IPS-20b (cell line): ENCODE results near the gene IGF2BP2.

Experiments used
- H3K27ac ChIP-seq: one replicate; pipeline ENCODE4 v1.5.1; 2013; ENCODE audit warnings: low read length
- H3K27me3 ChIP-seq: 2 replicates; pipeline ENCODE4 v1.6.1; 2013; ENCODE audit warnings: mild to moderate bottlenecking, low read length, inconsistent platforms; ENCODE audit not compliant: insufficient read depth
- H3K36me3 ChIP-seq: 2 replicates; pipeline ENCODE4 v1.6.1; 2013; ENCODE audit warnings: low read depth, mild to moderate bottlenecking, inconsistent platforms, low read length, moderate library complexity; ENCODE audit not compliant: insufficient read depth
- H3K4me1 ChIP-seq: 2 replicates; pipeline ENCODE4 v1.6.1; 2013; ENCODE audit warnings: mild to moderate bottlenecking, control low read depth, inconsistent platforms, low read length, moderate library complexity; ENCODE audit not compliant: insufficient read depth
- H3K4me3 ChIP-seq: 2 replicates; pipeline ENCODE4 v1.5.1; 2013; ENCODE audit warnings: mild to moderate bottlenecking, low read length, inconsistent platforms
- H3K9ac ChIP-seq: 2 replicates; pipeline ENCODE4 v1.6.1; 2013; ENCODE audit warnings: low read depth, mild to moderate bottlenecking, inconsistent platforms, low read length, moderate library complexity
- H3K9me3 ChIP-seq: 2 replicates; pipeline ENCODE4 v1.6.1; 2013; ENCODE audit warnings: mild to moderate bottlenecking, low read depth, low read length, inconsistent platforms; ENCODE audit not compliant: insufficient read depth

Gene IGF2BP2

DNA sequence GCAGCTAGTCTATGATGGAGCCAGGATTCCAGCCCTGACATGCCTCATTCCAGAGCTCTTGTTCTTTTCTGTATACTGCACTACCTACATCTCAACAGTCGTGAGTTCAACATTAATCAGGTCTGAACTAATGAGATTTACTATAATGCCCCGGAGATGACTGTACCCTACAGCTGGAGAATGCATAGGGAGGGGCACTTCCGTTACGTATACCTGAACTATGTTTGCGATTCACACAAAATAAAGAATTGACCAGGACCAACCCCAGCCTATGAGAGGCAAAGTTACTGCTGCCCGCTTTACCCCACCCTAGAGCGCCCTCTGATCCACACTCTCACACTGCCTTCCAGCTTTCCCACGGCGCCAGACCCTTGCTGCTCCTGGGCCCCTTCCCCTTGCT is 97.0 kb downstream of the IGF2BP2 start:
- H3K36me3 ChIP-seq = no peaks in the 10 kb centered on the region
- no peaks in the 10 kb centered on the region for H3K9me3 ChIP-seq
- no peak overlapping the region for H3K27ac ChIP-seq
- no peak overlapping the region for H3K9ac ChIP-seq
- H3K27me3 ChIP-seq = no peaks in the 10 kb centered on the region
- H3K4me1 ChIP-seq = peaks cover 53% of the 10 kb centered on the region
- no peak overlapping the region for H3K4me3 ChIP-seq

DNA sequence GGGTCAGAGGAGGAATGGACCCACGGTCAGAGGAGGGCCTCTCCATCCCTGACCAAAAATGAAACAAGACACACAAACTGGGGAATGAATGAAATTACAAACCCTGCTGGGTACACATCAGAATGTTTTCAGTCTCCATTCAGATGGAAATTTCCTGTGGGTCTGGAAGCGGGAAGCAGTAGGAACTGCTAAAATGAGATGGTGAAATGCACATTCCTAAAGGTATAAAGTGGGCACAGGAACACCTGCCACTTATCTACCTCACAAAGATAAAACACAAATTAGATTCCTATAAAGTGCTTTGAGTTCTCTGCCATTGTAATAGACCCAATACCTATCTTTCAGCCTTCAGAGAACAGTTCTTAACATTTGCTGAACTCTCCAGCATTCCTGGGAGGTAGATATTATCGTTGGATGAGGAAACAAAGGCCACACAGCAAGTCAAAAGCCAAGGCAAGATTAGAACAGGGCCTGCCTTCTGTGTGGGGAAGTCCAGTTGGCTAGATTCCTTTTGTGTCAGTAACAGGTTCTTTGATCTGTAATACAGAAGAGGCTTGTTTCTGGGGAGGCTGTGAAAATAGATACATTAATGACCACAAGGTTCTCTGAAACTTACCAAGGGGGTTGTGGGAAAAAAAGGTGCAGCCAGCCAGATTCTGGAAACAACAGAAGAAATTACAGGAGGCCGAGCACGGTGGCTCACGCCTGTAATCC is 98.4 kb downstream of the IGF2BP2 start:
- Histone ChIP-seq H3K4me3 (peak overlapping the region; percentile 17; the same call in 1 of the 2 replicates), H3K4me1 (peaks cover 49% of the 10 kb centered on the region), H3K27me3 (no peaks in the 10 kb centered on the region), H3K27ac (no peak overlapping the region), H3K9ac (0 out of 2 replicates have a peak overlapping the region, but pooled peaks have one; percentile 17), H3K36me3 (no peaks in the 10 kb centered on the region), H3K9me3 (no peaks in the 10 kb centered on the region)

DNA sequence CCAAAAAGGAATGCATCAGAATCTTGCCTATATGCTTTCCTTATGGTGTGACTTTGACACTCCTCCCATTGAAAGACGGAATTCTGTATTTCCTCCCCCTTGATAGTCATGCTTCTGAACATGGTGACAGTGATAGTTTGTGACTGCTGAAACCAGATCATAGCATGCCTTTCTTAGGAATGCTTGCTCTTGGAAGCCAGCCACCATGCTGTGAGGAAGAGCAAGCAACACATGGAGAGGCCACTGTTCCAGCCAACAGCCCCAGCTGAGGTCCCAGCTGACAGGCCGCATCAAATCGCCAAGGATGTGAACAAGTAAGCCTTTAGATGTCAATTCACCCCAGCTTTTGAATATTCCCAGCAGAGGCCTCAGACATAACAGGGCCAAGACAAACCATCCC is 100.1 kb downstream of the IGF2BP2 start:
- H3K9me3 ChIP-seq = no peaks in the 10 kb centered on the region
- H3K27ac ChIP-seq = no peak overlapping the region
- peaks cover 50% of the 10 kb centered on the region for H3K4me1 ChIP-seq
- no peak overlapping the region for H3K9ac ChIP-seq
- H3K36me3 ChIP-seq = 0 out of 2 replicates have a peak, but pooled peaks cover 4% of the 10 kb centered on the region
- no peak overlapping the region for H3K4me3 ChIP-seq
- no peaks in the 10 kb centered on the region for H3K27me3 ChIP-seq

DNA sequence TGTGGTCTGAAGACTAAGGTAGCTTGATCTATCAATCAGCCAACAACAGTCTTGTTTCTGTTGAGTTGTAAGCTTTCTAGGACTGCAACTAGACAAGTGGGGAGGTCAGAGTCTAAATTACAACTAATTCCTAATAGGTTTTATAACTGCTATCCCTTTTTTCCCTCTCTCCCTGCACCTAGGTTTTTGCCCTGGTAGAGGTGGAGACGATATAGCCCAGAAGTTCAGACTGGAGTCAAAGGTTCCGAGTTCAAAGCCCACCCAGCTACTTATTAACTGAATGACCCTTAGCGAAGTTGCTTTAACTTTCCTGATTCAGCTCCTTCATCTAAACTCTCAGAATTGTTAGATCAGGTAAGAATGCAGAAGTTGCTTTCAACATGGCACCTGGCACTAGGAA is 100.6 kb downstream of the IGF2BP2 start:
- no peak overlapping the region for H3K27ac ChIP-seq
- 0 out of 2 replicates have a peak, but pooled peaks cover 4% of the 10 kb centered on the region for H3K36me3 ChIP-seq
- H3K9ac ChIP-seq = no peak overlapping the region
- H3K4me3 ChIP-seq = no peak overlapping the region
- no peaks in the 10 kb centered on the region for H3K9me3 ChIP-seq
- peaks cover 53% of the 10 kb centered on the region for H3K4me1 ChIP-seq
- H3K27me3 ChIP-seq = no peaks in the 10 kb centered on the region

DNA sequence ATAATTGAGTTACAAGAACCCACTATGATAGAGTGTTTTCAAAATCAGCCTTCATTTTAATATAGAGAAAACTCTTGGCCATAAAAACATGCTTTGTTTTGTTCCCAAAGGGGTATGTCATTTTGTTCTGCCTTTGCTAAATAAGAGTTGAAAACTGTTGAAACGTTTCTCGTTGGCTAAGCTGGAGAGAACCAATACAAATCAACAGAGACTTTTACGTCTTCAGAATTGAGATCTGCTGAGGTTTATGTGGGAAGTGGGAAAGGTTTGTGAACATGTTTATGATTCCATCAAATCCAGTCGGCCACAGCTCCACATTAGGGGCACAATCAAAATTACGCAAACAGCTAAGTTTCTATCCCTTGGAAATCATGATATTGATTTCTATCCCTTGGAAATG is 102.0 kb downstream of the IGF2BP2 start:
- Histone ChIP-seq H3K36me3 (0 out of 2 replicates have a peak, but pooled peaks cover 4% of the 10 kb centered on the region), H3K9ac (no peak overlapping the region), H3K4me3 (no peak overlapping the region), H3K27ac (peak overlapping the region; percentile 1), H3K4me1 (peaks cover 48% of the 10 kb centered on the region), H3K9me3 (no peaks in the 10 kb centered on the region), H3K27me3 (no peaks in the 10 kb centered on the region)

DNA sequence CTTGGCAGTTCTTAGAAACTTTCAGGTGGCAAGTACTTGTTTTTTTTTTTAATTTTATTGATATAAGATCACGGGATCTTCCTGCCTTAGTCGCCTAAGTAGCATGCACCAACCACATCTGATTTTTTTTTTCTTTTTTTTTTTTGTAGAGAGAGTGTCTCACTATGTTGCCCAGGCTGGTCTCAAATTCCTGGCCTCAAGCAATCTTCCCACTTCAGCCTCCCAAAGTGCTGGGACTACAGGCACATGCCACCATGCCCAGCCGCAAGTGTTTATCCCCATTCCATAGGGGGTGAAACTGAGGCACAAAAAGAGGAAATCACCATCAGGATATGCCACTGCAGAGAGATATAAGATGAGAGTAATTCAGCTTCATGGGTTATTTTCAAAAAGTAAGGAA is 102.9 kb downstream of the IGF2BP2 start:
- no peaks in the 10 kb centered on the region for H3K9me3 ChIP-seq
- H3K4me3 ChIP-seq = no peak overlapping the region
- no peak overlapping the region for H3K9ac ChIP-seq
- H3K4me1 ChIP-seq = peaks cover 48% of the 10 kb centered on the region
- 0 out of 2 replicates have a peak, but pooled peaks cover 4% of the 10 kb centered on the region for H3K36me3 ChIP-seq
- H3K27ac ChIP-seq = no peak overlapping the region
- no peaks in the 10 kb centered on the region for H3K27me3 ChIP-seq

DNA sequence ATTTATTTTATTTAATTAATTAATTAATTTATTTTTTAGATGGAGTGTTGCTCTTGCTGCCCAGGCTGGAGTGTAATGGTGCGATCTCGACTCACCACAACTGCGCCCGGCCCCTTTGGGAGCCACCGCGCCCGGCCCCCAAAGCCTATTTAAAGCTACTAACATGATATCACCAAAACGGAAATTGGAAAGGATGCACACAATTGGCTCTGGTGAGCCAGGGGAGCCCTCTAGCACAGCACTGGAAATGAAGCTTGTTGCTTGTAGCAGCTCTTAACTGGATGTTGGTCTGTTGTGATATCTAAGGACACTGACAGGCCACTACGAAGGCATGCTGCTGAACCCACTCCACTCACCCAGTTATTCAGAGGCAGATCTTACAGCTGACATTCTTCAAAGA is 104.5 kb downstream of the IGF2BP2 start:
- Histone ChIP-seq H3K36me3 (0 out of 2 replicates have a peak, but pooled peaks cover 4% of the 10 kb centered on the region), H3K27ac (no peak overlapping the region), H3K27me3 (no peaks in the 10 kb centered on the region), H3K9ac (no peak overlapping the region), H3K9me3 (no peaks in the 10 kb centered on the region), H3K4me3 (no peak overlapping the region), H3K4me1 (peaks cover 46% of the 10 kb centered on the region)

DNA sequence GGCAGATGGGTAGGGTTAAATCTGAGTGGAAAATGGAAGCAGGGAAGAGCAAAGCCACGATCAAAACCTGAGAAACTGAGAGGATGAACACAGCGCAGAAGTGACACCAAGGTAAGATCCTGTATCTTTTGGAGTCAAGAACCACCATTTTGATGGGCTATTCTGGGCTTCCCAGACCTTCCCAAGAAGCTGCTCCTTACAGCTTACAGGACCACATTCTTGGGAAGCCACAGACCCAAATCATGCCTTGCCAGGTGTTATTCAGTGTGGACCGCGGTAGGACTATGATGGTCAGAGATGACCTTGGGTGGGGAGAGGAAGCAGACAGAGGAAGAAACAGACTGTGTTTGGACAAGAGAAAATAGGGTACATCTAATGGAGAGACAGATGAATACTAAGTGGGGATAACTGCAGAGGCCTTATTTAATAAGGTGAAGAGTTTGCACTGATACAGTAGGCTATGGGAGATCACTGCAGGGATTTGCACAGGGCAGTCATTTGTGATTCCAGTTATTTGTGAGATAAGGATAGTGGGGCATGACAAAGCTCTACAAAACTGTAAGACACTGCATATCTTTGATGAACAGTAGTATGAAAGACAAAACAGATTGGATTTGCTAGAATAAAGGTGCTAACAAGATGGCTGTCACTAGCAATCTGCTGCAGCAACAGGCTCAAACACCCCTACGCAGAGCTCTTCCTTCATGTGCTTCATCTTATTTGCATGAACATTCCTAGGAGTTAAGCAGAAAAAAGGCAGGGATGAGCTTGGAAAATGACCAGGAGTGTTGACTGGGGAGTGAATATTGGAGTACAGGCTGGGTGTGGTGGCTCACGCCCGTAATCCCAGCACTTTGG is 105.9 kb downstream of the IGF2BP2 start:
- H3K9me3 ChIP-seq = no peaks in the 10 kb centered on the region
- no peak overlapping the region for H3K27ac ChIP-seq
- H3K4me1 ChIP-seq = peaks cover 44% of the 10 kb centered on the region
- no peak overlapping the region for H3K4me3 ChIP-seq
- 0 out of 2 replicates have a peak, but pooled peaks cover 4% of the 10 kb centered on the region for H3K36me3 ChIP-seq
- no peak overlapping the region for H3K9ac ChIP-seq
- no peaks in the 10 kb centered on the region for H3K27me3 ChIP-seq

DNA sequence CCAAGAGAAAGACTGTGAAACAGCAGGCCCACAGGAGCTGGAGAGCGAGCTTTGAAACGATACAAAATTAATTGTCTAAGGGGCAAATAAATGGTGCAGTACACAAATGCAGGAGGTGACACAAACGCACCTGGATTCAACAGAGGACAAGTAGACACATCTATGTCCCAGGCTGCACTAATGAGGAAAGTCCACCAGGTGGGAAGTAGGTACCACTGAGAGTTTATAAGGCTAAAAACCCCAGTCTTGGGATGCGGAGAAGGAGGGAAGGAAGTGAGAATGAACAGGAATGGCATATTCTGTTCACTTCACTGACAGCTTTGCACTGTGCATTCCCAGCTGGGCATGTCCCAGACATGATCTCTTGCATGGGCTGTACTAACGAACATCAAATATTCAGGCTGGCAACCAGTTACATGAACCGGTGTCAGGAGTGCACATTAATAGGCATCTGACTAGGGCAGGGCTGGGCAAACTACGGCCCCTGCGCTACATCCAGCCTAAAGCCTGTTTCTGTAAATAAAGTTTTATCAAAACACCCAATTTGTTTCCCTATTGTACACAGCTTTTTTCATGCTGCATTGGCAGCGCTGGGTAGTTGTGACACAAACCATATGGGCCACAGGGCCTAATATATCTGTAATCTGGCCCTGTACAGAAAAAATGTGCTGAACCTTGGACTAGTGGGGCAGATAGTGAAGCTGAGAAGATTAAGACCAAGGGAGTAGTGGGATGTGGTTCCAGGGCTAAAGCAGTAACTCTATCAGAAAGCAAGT is 107.0 kb downstream of the IGF2BP2 start:
- Histone ChIP-seq H3K9me3 (no peaks in the 10 kb centered on the region), H3K36me3 (0 out of 2 replicates have a peak, but pooled peaks cover 4% of the 10 kb centered on the region), H3K4me3 (no peak overlapping the region), H3K9ac (no peak overlapping the region), H3K27me3 (no peaks in the 10 kb centered on the region), H3K27ac (no peak overlapping the region), H3K4me1 (peaks cover 46% of the 10 kb centered on the region)

DNA sequence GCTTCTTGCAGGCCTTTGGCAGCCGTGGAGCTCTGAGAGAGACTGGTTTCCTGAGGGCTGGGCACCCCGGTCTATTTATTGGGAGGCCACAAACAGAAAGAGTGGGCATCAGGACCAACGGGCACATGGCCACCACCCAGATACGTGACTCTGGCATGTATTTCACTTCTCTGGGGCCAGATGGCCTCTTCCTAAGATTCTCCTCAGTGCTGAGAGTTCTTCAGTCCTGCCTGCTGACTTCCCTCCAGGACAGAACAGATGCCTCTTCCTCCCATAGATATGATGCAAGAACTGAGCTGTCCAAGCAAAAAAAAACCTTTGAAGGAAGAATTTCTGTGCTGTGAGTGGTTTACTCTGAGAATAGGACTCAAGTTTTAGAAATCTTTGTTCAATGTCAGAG is 107.7 kb downstream of the IGF2BP2 start:
- Histone ChIP-seq H3K9me3 (no peaks in the 10 kb centered on the region), H3K4me3 (no peak overlapping the region), H3K27me3 (no peaks in the 10 kb centered on the region), H3K9ac (no peak overlapping the region), H3K4me1 (peaks cover 53% of the 10 kb centered on the region), H3K27ac (no peak overlapping the region), H3K36me3 (0 out of 2 replicates have a peak, but pooled peaks cover 4% of the 10 kb centered on the region)

DNA sequence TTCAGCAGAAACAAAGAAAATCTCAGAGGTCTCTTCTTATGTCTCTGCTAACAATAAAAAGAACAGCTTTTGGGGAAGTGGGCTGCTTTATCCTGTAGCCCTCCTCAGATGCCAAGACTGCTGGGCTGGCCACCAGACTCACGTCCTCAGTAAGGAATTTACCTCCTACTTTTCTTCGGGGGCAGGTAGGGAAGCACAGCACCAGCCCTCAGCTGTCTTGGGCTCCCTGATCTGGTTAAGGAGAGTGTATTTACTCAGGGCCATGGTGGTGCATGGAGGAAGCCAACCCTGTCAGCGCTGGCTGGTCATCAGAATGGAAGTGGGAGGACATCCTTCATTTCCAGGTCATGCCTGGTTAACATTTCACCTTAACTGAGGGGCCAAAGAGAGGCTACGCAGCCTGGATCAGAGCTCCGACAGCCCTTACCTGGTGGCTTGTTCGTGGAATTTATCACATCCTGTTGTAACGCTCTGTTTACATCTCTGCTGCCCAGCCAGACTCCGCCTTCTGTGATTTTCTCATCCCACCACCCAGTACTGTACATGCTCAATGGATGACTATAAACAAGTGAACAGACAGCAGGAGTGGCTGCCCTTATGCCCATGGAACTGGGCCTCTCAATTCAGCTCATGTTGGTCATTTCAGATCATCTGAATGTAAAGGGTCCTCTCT is 108.3 kb downstream of the IGF2BP2 start:
- H3K9me3 ChIP-seq = no peaks in the 10 kb centered on the region
- H3K4me3 ChIP-seq = no peak overlapping the region
- no peak overlapping the region for H3K27ac ChIP-seq
- no peak overlapping the region for H3K9ac ChIP-seq
- peaks cover 56% of the 10 kb centered on the region for H3K4me1 ChIP-seq
- H3K27me3 ChIP-seq = no peaks in the 10 kb centered on the region
- 0 out of 2 replicates have a peak, but pooled peaks cover 4% of the 10 kb centered on the region for H3K36me3 ChIP-seq
